ENCODE measurements around the gene MTCH2.

- TF ChIP-seq CTCF (IDR thresholded peaks at IDR 0.05; ENCODE audit: low read depth, low read length) (no peak), EZH2phosphoT487 (IDR thresholded peaks at IDR 0.05; ENCODE audit: low read depth) (no peak)
Observed at GRCh38 chr11:47591764-47592163, 50.6 kb downstream of the MTCH2 start.

Measured in OCI-LY3 (cell line).